ENCODE measurements around the gene AJM1. TPM values are rescaled to one million over a fixed set of nuclear protein-coding genes. Genes with fewer than 3 reads are reported as not detected.

AJM1 gene
- total RNA-seq, 1 experiment from 2014 or later: 1.8 TPM

DNA sequence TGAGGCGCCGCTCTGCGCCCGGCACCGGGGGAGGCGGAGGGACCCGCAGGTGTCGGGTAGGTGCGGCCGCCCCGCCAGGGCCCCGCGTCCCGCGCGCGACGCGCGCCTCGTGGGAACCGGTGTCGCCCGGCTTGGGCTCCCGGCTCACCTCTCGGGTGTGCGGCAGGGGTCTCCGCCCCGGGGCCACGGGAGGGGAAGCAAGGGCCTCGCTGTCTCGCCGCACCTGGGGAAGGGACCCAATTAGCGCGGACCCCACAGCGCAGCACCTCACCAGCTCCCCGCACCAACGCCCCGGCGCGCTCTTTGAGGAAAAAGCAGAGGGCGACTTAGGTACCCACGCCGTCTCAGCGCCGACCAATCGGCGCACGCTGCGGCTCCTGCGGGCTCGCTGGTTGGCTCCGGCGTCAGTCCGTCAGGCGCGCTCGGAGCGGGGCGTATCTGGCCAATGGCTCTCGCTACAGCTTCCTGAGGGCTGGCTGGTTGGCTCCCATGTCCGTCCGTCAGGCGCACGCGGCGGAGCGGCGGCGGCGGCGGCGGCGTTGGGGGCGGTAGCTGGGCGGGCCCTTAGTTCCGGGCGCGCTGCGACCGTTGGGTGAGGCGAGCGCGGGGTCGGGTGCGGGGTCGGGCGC, 43.8 kb downstream of the AJM1 start, which contains the start of gene TRAF2:
TRAF2 (plus strand) TSS at position 567 of the 629 bp plus-strand sequence. CDS start 12,225 bp downstream, outside the sequence.
- H3K9me3 Mint-ChIP-seq: no peaks in the 10 kb centered on the region
- no peaks in the 10 kb centered on the region for H4K20me1 ChIP-seq (ENCODE audit: control insufficient read depth, insufficient read depth, insufficient read length)
- H3K4me3 Mint-ChIP-seq: peak within 1 kb of the TSS; percentile 84 to 89
- H3K4me1 Mint-ChIP-seq: peaks cover 12 to 16% of the 10 kb centered on the region in 2 experiments
- peak; percentile 99 for DNase-seq
- no peak within 1 kb of the TSS for H2AK5ac ChIP-seq (ENCODE audit: insufficient read length, low read length)
- no peak within 1 kb of the TSS for H4K8ac ChIP-seq (replicated peaks; ENCODE audit: insufficient read length, low read depth, low read length)
- H3K27me3 Mint-ChIP-seq (ENCODE audit: low read depth): peaks cover 1% of the 10 kb centered on the region; the same call in 1 of the 2 replicates
- H2BK12ac ChIP-seq (ENCODE audit: insufficient read length, low read depth, low read length): no peak within 1 kb of the TSS
- peaks cover 4% of the 10 kb centered on the region for H3K23me2 ChIP-seq (ENCODE audit: insufficient read length, low read depth, low read length, poor library complexity, severe bottlenecking)
- no peak within 1 kb of the TSS for H2AFZ ChIP-seq (ENCODE audit: low read length)
- H3K9me3 ChIP-seq (ENCODE audit: control insufficient read depth, low read depth, low read length): no peaks in the 10 kb centered on the region
- no peak within 1 kb of the TSS for H2BK5ac ChIP-seq (ENCODE audit: insufficient read length, low read length)
- peaks cover 10% of the 10 kb centered on the region; the same call in 1 of the 2 replicates for H3K79me2 ChIP-seq (ENCODE audit: insufficient read depth, low read length)
- H3K27ac ChIP-seq (ENCODE audit: insufficient read length, low read depth, low read length): no peak within 1 kb of the TSS
- H3T11ph ChIP-seq (ENCODE audit: low read length): no peak within 1 kb of the TSS
- no peak within 1 kb of the TSS for H2BK120ac ChIP-seq (ENCODE audit: low read depth, low read length, poor library complexity, severe bottlenecking)
- H3K36me3 Mint-ChIP-seq (ENCODE audit: insufficient read depth in 1 of 3, low read depth in 3 of 3): peaks cover 3 to 15% (median 10%) of the 10 kb centered on the region in 3 experiments; a peak in 5 of 7 replicates
- H4K5ac ChIP-seq (ENCODE audit: insufficient read length, low read depth, low read length): no peak within 1 kb of the TSS
- H3K4me1 ChIP-seq (ENCODE audit: insufficient read depth, low read length): no peaks in the 10 kb centered on the region; the same call in 1 of the 2 replicates
- no peak within 1 kb of the TSS for H3K56ac ChIP-seq (ENCODE audit: insufficient read length, low read depth, low read length)
- peak within 1 kb of the TSS; percentile 58 for H3K4me2 ChIP-seq (ENCODE audit: insufficient read depth, insufficient read length, low read length)
- peak within 1 kb of the TSS; percentile 45; the same call in 1 of the 2 replicates for H3K14ac ChIP-seq (ENCODE audit: insufficient read depth, low read length)
- H2BK15ac ChIP-seq (ENCODE audit: low read depth, low read length): no peak within 1 kb of the TSS
- no peak within 1 kb of the TSS for H2BK20ac ChIP-seq (ENCODE audit: low read depth, low read length, poor library complexity, severe bottlenecking)
- TF ChIP-seq, protein P1, sequence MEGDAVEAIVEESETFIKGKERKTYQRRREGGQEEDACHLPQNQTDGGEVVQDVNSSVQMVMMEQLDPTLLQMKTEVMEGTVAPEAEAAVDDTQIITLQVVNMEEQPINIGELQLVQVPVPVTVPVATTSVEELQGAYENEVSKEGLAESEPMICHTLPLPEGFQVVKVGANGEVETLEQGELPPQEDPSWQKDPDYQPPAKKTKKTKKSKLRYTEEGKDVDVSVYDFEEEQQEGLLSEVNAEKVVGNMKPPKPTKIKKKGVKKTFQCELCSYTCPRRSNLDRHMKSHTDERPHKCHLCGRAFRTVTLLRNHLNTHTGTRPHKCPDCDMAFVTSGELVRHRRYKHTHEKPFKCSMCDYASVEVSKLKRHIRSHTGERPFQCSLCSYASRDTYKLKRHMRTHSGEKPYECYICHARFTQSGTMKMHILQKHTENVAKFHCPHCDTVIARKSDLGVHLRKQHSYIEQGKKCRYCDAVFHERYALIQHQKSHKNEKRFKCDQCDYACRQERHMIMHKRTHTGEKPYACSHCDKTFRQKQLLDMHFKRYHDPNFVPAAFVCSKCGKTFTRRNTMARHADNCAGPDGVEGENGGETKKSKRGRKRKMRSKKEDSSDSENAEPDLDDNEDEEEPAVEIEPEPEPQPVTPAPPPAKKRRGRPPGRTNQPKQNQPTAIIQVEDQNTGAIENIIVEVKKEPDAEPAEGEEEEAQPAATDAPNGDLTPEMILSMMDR (conservative IDR thresholded peaks at IDR 0.05): no peak
- peak within 1 kb of the TSS in 1 of 3 experiments; percentile 35; a peak in 2 of 7 replicates for H3K27ac Mint-ChIP-seq
- H3K4ac ChIP-seq (ENCODE audit: low read depth, low read length): no peak within 1 kb of the TSS
- peaks cover 11% of the 10 kb centered on the region for H3K79me1 ChIP-seq (ENCODE audit: insufficient read depth, low read depth, low read length, poor library complexity, severe bottlenecking)
- H3K23ac ChIP-seq (ENCODE audit: insufficient read length, low read depth, low read length): no peak within 1 kb of the TSS
- H3K27me3 ChIP-seq (ENCODE audit: insufficient read depth, low read length): no peaks in the 10 kb centered on the region
- H3K9ac ChIP-seq (ENCODE audit: extremely low read depth, insufficient read length, low read length): peak within 1 kb of the TSS; percentile 6
- no peak within 1 kb of the TSS for H4K91ac ChIP-seq (ENCODE audit: insufficient read length, low read depth, low read length)
- no CpG with 5 or more reads among the region's 88 CpGs for WGBS (ENCODE audit: extremely low coverage, insufficient read length, low lambda C conversion rate)
- H3K18ac ChIP-seq (ENCODE audit: insufficient read length, low read depth, low read length): peak within 1 kb of the TSS; percentile 40
